MG63 (cell line): ENCODE measurements around the gene HLA-DQA1. TPM values are rescaled to one million over a fixed set of nuclear protein-coding genes. Genes with fewer than 3 reads are reported as not detected.
"Not testable (repeated sequence)": the region's sequence is repeated elsewhere in the genome, so short reads cannot be mapped to it uniquely, and the experiment has no call there.

ENCODE experiments used
- DNase-seq: peaks from one replicate; pipeline ENCODE4 v3.0.0-alpha.2; 2020
- H3K27me3 ChIP-seq: fragments of 250-450 bp; sonication (Bioruptor Pico); 2 replicates; pipeline ENCODE4 v1.5.1; 2020; ENCODE audit warnings: mild to moderate bottlenecking, moderate library complexity
- H3K36me3 ChIP-seq: fragments of 250-450 bp; sonication (Bioruptor Pico); 2 replicates; pipeline ENCODE4 v1.5.1; 2020; ENCODE audit warnings: mild to moderate bottlenecking, moderate library complexity
- H3K4me3 ChIP-seq: fragments of 250-450 bp; sonication (Bioruptor Pico); 2 replicates; pipeline ENCODE4 v1.5.1; 2020; ENCODE audit warnings: mild to moderate bottlenecking, moderate library complexity
- H3K9me3 ChIP-seq: fragments of 250-450 bp; sonication (Bioruptor Pico); 2 replicates; pipeline ENCODE4 v1.5.1; 2020; ENCODE audit warnings: mild to moderate bottlenecking, moderate library complexity
- total RNA-seq: library from RNA; depleted of rRNA; stranded (reverse); fragments of >200 nt; shearing (Covaris generic); gene quantifications from 2 replicates; pipeline ENCODE4 v1.2.3, GENCODE V29; 2014; ENCODE audit warnings: low replicate concordance

Gene HLA-DQA1
- total RNA-seq, 1 experiment from 2014 or later, result not detected

DNA sequence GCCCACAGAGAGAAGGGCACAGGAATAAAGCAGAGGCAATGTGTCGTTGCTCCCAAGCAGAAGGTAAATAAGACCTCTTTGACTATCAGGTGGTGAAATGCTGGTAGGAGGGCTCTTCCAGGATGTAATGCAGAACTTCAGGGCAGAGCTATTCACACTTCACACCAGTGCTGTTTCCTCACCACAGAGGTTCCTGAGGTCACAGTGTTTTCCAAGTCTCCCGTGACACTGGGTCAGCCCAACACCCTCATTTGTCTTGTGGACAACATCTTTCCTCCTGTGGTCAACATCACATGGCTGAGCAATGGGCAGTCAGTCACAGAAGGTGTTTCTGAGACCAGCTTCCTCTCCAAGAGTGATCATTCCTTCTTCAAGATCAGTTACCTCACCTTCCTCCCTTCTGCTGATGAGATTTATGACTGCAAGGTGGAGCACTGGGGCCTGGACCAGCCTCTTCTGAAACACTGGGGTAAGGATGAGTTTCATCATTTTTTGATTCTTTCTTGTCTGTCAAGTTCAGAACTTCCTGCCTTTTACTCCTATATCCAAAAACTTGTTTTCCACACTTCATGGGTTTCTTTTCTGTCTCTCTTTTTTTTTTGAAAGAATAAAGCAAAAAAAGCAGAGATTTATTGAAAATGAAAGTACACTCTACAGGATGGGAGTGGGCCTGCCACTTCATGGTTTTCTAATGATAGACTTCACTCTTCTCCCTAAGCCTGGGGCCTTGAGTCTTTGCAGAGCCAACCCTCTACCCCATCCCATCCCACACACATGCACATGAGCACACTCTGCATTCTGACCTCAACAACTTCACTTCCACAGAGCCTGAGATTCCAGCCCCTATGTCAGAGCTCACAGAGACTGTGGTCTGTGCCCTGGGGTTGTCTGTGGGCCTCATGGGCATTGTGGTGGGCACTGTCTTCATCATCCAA, 4.8 kb downstream of the HLA-DQA1 start:
- H3K4me3 ChIP-seq, DNase-seq, H3K36me3 ChIP-seq, H3K9me3 ChIP-seq, H3K27me3 ChIP-seq: not testable (repeated sequence)

DNA sequence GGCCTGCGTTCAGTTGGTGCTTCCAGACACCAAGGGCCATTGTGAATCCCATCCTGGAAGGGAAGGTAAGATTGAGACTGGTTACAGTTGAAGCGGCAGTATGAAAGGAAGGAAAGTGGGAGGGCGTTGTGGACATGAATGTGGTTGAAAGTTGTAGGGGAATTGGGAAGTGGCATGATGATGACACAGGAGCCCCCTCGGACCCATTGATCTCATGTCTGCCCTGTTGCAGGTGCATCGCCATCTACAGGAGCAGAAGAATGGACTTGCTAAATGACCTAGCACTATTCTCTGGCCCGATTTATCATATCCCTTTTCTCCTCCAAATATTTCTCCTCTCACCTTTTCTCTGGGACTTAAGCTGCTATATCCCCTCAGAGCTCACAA, 5.5 kb downstream of the HLA-DQA1 start:
- Histone ChIP-seq H3K4me3 (no peak overlapping the region), H3K27me3 (no peaks in the 10 kb centered on the region), H3K36me3 (no peaks in the 10 kb centered on the region), H3K9me3 (no peaks in the 10 kb centered on the region)
- DNase-seq, result no peak

- H3K4me3 ChIP-seq, result no peak overlapping the region
- no peaks in the 10 kb centered on the region for H3K9me3 ChIP-seq
- H3K27me3 ChIP-seq, result no peaks in the 10 kb centered on the region
- no peaks in the 10 kb centered on the region for H3K36me3 ChIP-seq
- DNase-seq, result no peak
Measured at GRCh38 chr6:32643904-32644303, 6.7 kb downstream of the HLA-DQA1 start.

- Histone ChIP-seq H3K4me3 (no peak overlapping the region), H3K9me3 (no peaks in the 10 kb centered on the region), H3K36me3 (no peaks in the 10 kb centered on the region), H3K27me3 (no peaks in the 10 kb centered on the region)
- DNase-seq, result no peak
Measured at GRCh38 chr6:32645047-32645703, 8.0 kb downstream of the HLA-DQA1 start.

DNA sequence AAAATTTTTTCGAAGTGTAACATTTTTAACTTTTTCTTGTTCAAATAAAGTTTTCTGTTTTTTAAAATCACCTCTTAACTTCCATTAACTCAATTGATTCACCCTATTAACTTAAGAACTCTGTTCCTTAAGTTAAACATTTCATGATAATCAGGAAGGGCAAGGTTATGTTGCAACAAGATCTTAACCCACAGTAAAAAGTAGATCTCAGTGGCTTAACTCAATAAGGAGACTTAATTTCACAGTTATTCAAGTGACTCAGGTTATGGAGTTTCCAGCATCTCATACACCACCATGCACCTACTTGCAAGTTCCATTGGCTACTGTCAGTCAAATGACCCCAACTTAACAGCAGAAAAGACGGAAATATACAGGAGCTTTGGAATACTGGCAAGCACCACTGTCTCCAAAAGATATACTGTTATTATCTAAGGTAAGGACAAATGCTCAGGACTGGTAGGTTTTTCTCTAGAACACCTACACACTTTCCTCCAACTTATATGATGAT, 18.1 kb downstream of the HLA-DQA1 start:
- Histone ChIP-seq H3K9me3 (no peaks in the 10 kb centered on the region), H3K36me3 (no peaks in the 10 kb centered on the region), H3K4me3 (no peak overlapping the region), H3K27me3 (no peaks in the 10 kb centered on the region)
- DNase-seq, result no peak

- DNase-seq, H3K27me3 ChIP-seq, H3K36me3 ChIP-seq, H3K9me3 ChIP-seq, H3K4me3 ChIP-seq: not testable (repeated sequence)
Measured at GRCh38 chr6:32657329-32657728, 20.1 kb downstream of the HLA-DQA1 start.

GRCh38 chr6:32657819-32658218, 20.6 kb downstream of the HLA-DQA1 start:
- H3K4me3 ChIP-seq, H3K9me3 ChIP-seq, H3K27me3 ChIP-seq, DNase-seq, H3K36me3 ChIP-seq: not testable (repeated sequence)

DNA sequence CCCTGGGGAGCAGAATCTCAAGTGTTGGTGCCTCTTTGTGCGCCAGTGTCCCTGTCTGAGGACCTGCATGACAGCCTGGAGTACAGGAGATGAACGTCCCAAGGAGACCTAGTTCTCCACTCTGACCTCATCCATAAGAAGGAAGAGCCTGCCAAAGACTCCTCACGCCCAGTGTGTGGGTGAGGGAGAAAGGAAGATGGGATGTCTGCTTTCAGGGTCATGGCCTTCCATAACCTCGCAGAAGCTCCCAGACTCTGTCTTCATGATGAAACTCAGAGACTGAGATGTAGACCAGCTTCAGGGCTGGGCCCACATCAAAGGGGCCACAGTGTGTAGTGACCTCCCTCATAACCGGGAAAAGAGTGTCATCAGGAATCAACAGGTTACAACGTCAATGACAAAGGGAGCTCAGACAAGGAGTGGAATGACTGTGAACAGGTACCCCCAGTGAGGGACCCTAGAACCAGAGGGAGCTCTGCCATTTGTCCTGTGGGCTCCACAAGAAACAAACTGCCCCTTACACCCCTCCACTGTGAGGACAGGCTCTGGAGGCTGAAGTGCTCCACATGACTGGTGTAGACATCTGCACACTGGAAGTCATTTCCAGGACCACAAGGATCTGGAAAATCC, 21.2 kb downstream of the HLA-DQA1 start:
- H3K36me3 ChIP-seq, result no peaks in the 10 kb centered on the region
- H3K27me3 ChIP-seq, result no peaks in the 10 kb centered on the region
- no peaks in the 10 kb centered on the region for H3K9me3 ChIP-seq
- H3K4me3 ChIP-seq, result no peak overlapping the region
- no peak for DNase-seq

- no peaks in the 10 kb centered on the region for H3K9me3 ChIP-seq
- DNase-seq, result no peak
- H3K27me3 ChIP-seq, result no peaks in the 10 kb centered on the region
- H3K36me3 ChIP-seq, result no peaks in the 10 kb centered on the region
- no peak overlapping the region for H3K4me3 ChIP-seq
Measured at GRCh38 chr6:32659856-32660595, 22.8 kb downstream of the HLA-DQA1 start.

GRCh38 chr6:32662099-32662498, 24.9 kb downstream of the HLA-DQA1 start:
- H3K27me3 ChIP-seq, result no peaks in the 10 kb centered on the region
- H3K4me3 ChIP-seq, result no peak overlapping the region
- no peak for DNase-seq
- H3K9me3 ChIP-seq, result no peaks in the 10 kb centered on the region
- H3K36me3 ChIP-seq, result no peaks in the 10 kb centered on the region

- H3K27me3 ChIP-seq, result no peaks in the 10 kb centered on the region
- H3K36me3 ChIP-seq, result no peaks in the 10 kb centered on the region
Measured at GRCh38 chr6:32662836-32663235, 25.6 kb downstream of the HLA-DQA1 start.

DNA sequence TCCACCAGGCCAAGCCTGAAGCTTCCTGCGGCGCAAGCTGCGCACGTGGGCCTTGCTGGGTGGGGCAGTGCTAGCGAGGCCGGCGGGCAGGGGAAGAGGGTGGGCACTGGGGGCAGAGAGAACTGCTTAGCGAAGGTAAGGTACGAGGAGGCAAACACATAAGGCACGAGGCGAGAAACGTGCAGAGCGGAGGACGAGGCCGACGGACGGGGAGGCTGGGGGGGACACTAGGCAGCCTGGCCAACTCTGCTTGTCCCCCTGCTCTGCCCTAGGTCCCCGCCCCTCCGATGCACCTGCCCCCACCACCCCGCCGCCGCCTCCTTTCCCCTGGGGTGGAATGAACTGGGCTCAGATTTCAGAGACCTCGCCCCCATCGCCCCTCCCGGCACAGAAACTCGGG, 27.1 kb downstream of the HLA-DQA1 start:
- DNase-seq, result no peak
- Histone ChIP-seq H3K9me3 (no peaks in the 10 kb centered on the region), H3K4me3 (no peak overlapping the region), H3K27me3 (no peaks in the 10 kb centered on the region), H3K36me3 (no peaks in the 10 kb centered on the region)

More at GRCh38 chr6:32662836-32663235, 25.6 kb downstream of the HLA-DQA1 start:
- DNase-seq, result no peak
- Histone ChIP-seq H3K4me3 (no peak overlapping the region), H3K9me3 (no peaks in the 10 kb centered on the region)

- DNase-seq, result no peak
- H3K27me3 ChIP-seq, result no peaks in the 10 kb centered on the region
Measured at GRCh38 chr6:32664827-32665362, 27.7 kb downstream of the HLA-DQA1 start.

DNA sequence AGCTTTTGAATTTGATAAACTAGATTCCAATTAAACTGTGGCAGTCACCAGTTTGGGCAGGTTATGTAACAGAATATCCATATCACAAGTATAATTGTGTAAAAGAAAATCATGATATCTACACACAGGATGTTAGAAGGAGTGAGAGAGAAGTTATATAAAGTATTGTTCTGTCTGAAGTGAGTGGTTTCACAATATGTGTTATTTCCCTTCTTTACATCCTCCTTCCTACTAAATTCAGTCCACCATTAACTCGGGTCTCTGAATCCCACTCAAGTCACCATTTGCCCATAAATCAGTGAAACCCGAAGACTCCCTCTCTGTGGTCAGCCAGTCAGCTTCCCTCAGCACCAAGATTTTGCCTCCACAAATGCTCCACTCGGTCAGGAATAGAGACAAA, 28.5 kb downstream of the HLA-DQA1 start:
- no peak overlapping the region for H3K4me3 ChIP-seq
- no peaks in the 10 kb centered on the region for H3K9me3 ChIP-seq
- DNase-seq, result no peak
- H3K36me3 ChIP-seq, result no peaks in the 10 kb centered on the region
- H3K27me3 ChIP-seq, result no peaks in the 10 kb centered on the region

More at GRCh38 chr6:32664827-32665362, 27.7 kb downstream of the HLA-DQA1 start:
- Histone ChIP-seq H3K36me3 (no peaks in the 10 kb centered on the region), H3K4me3 (no peak overlapping the region), H3K9me3 (no peaks in the 10 kb centered on the region)

- H3K4me3 ChIP-seq, result no peak within 1 kb of the TSS
- DNase-seq, result no peak
- no peaks in the 10 kb centered on the region for H3K9me3 ChIP-seq
- H3K36me3 ChIP-seq, result no peaks in the 10 kb centered on the region
- H3K27me3 ChIP-seq, result no peaks in the 10 kb centered on the region
Measured at GRCh38 chr6:32666420-32667300, 29.5 kb downstream of the HLA-DQA1 start, which contains the start of gene HLA-DQB1. HLA-DQB1 (minus strand) TSS chr6:32666657; CDS start chr6:32666607, 50 bp downstream.
